Measurements from ENCODE around the gene PTAFR. TPM values are rescaled to one million over a fixed set of nuclear protein-coding genes. Genes with fewer than 3 reads are reported as not detected.

PTAFR gene
- total and polyA plus RNA-seq, 2 donors (not counting 1 experiment from before 2014, with no cell fraction given), result 5.9 to 6.2 TPM

DNA sequence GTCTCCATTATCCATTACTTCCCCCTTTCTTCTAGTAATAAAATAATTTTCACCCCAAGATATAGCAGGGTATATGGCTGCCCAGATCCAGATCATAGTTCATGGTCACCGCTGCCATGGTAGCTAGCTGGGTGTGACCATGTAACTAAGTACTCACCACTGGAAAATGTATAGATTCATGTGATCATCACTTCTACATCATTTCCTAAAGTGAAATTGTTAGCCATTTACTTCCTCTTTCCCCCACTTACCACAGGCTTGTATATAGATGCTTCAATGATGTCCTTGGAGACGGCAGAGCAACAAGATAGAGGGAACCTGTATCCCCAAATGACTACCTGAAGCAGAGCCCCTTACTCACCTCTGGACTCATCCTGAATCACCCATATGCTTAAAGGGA, 65.3 kb downstream of the PTAFR start:
- peak overlapping the region; percentile 14 for H3K4me3 Mint-ChIP-seq
- no peaks in the 10 kb centered on the region for H3K27me3 Mint-ChIP-seq
- no CpG with 5 or more reads among the region's 2 CpGs for WGBS (ENCODE audit: insufficient coverage)
- no peaks in the 10 kb centered on the region for H3K9me3 ChIP-seq (ENCODE audit: control extremely low read depth in 1 of 3, control insufficient read depth in 2 of 3, insufficient read depth in 1 of 3, low read length in 2 of 3)
- peak overlapping the region; percentile 42 to 53 for H3K27ac ChIP-seq (ENCODE audit: low read length in 2 of 2)
- H2AFZ ChIP-seq (ENCODE audit: insufficient read depth, low read depth, low read length, poor library complexity, severe bottlenecking), result peak overlapping the region; percentile 11
- no peaks in the 10 kb centered on the region for H3K9me3 Mint-ChIP-seq (ENCODE audit: insufficient read depth)
- peaks cover 19% of the 10 kb centered on the region for H3K4me1 Mint-ChIP-seq
- no peaks in the 10 kb centered on the region for H4K20me1 ChIP-seq (ENCODE audit: control insufficient read depth, insufficient read depth, low read length, poor library complexity, severe bottlenecking)
- no peaks in the 10 kb centered on the region for H3K27me3 ChIP-seq (replicated peaks in 1 of 4; ENCODE audit: control extremely low read depth in 1 of 4, control insufficient read depth in 3 of 4, insufficient read depth in 4 of 4, low read length in 3 of 4)
- peak overlapping the region; percentile 42 for H3K4me2 ChIP-seq (replicated peaks; ENCODE audit: low read depth, low read length, poor library complexity, severe bottlenecking)
- no peak overlapping the region for H3K9ac ChIP-seq (ENCODE audit: low read length)
- CTCF ChIA-PET, result interaction anchor here (1.1 to 2.6 kb wide), 5 partner anchors 19 to 98 kb away, joined by 3 to 15 read pairs (median 7); no protein-coding TSS in a partner anchor
- H3K27ac Mint-ChIP-seq, result peak overlapping the region; percentile 66
- peaks cover 15 to 18% of the 10 kb centered on the region in 2 donors for H3K4me1 ChIP-seq (ENCODE audit: control insufficient read depth in 2 of 2, insufficient read depth in 2 of 2, low read length in 2 of 2)
- peak; percentile 86 for ATAC-seq (ENCODE audit: low read depth)
- TF ChIP-seq, protein P1, sequence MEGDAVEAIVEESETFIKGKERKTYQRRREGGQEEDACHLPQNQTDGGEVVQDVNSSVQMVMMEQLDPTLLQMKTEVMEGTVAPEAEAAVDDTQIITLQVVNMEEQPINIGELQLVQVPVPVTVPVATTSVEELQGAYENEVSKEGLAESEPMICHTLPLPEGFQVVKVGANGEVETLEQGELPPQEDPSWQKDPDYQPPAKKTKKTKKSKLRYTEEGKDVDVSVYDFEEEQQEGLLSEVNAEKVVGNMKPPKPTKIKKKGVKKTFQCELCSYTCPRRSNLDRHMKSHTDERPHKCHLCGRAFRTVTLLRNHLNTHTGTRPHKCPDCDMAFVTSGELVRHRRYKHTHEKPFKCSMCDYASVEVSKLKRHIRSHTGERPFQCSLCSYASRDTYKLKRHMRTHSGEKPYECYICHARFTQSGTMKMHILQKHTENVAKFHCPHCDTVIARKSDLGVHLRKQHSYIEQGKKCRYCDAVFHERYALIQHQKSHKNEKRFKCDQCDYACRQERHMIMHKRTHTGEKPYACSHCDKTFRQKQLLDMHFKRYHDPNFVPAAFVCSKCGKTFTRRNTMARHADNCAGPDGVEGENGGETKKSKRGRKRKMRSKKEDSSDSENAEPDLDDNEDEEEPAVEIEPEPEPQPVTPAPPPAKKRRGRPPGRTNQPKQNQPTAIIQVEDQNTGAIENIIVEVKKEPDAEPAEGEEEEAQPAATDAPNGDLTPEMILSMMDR (IDR thresholded peaks at IDR 0.05), result no peak
- no peak for TF ChIP-seq EZH2 (IDR thresholded peaks at IDR 0.05; ENCODE audit: borderline replicate concordance, insufficient read depth, low read depth, low read length, poor library complexity, severe bottlenecking)
- H3K36me3 ChIP-seq (replicated peaks in 1 of 2; ENCODE audit: control extremely low read depth in 1 of 2, control insufficient read depth in 1 of 2, extremely low read depth in 1 of 2, insufficient read depth in 2 of 2, low read length in 1 of 2), result no peaks in the 10 kb centered on the region
- intact Hi-C loops (cut with micrococcal nuclease), result loop anchor here (1.0 to 2.0 kb wide), 2 partner anchors 33 to 66 kb away; partner anchors contain the start of gene PTAFR
- POLR2A ChIA-PET, result interaction anchor here (0.9 kb wide), 1 partner anchor 23 kb away, joined by 4 read pairs; the partner anchor contains the start of gene EYA3
- DNase-seq, result peak; percentile 70
- H3K4me3 ChIP-seq (ENCODE audit: control extremely low read depth in 1 of 5, extremely low read depth in 1 of 5, insufficient read depth in 1 of 5, low read depth in 2 of 5, low read length in 4 of 5), result no peak overlapping the region
- no peaks in the 10 kb centered on the region for H3K79me2 ChIP-seq (ENCODE audit: control insufficient read depth, insufficient read depth, low read length)

DNA sequence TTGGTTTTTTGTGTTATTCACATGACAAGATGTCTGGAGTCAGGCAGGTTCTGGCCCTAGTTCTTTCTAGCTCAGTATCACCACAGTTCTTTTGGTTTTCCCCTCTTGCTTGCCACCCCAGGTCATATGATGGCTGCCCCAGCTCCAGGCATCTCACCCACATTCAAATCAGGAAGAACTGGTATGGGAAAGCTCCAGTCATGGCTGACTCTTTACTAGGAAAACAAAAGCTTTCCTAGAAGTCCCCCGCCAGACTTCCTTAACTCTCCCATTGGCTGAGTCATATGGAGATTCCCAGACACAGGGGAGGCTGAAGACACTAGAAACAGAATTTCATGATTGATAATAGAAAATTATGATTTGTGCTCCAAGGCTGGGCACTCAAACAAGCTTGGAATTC, 65.9 kb downstream of the PTAFR start:
- TF ChIP-seq EZH2 (IDR thresholded peaks at IDR 0.05; ENCODE audit: borderline replicate concordance, insufficient read depth, low read depth, low read length, poor library complexity, severe bottlenecking), result no peak
- TF ChIP-seq, protein P1 (IDR thresholded peaks at IDR 0.05), result no peak
- peaks cover 19% of the 10 kb centered on the region for H3K4me1 Mint-ChIP-seq
- Histone ChIP-seq H3K4me3 (ENCODE audit: control extremely low read depth in 1 of 5, extremely low read depth in 1 of 5, insufficient read depth in 1 of 5, low read depth in 2 of 5, low read length in 4 of 5) (no peak overlapping the region), H3K27me3 (replicated peaks in 1 of 4; ENCODE audit: control extremely low read depth in 1 of 4, control insufficient read depth in 3 of 4, insufficient read depth in 4 of 4, low read length in 3 of 4) (no peaks in the 10 kb centered on the region), H3K27ac (ENCODE audit: low read length in 2 of 2) (peak overlapping the region; percentile 42 to 53), H3K36me3 (replicated peaks in 1 of 2; ENCODE audit: control extremely low read depth in 1 of 2, control insufficient read depth in 1 of 2, extremely low read depth in 1 of 2, insufficient read depth in 2 of 2, low read length in 1 of 2) (no peaks in the 10 kb centered on the region), H2AFZ (ENCODE audit: insufficient read depth, low read depth, low read length, poor library complexity, severe bottlenecking) (no peak overlapping the region), H3K9ac (ENCODE audit: low read length) (no peak overlapping the region), H4K20me1 (ENCODE audit: control insufficient read depth, insufficient read depth, low read length, poor library complexity, severe bottlenecking) (no peaks in the 10 kb centered on the region), H3K4me2 (replicated peaks; ENCODE audit: low read depth, low read length, poor library complexity, severe bottlenecking) (peak overlapping the region; percentile 42), H3K79me2 (ENCODE audit: control insufficient read depth, insufficient read depth, low read length) (no peaks in the 10 kb centered on the region), H3K4me1 (ENCODE audit: control insufficient read depth in 2 of 2, insufficient read depth in 2 of 2, low read length in 2 of 2) (peaks cover 15 to 18% of the 10 kb centered on the region in 2 donors), H3K9me3 (ENCODE audit: control extremely low read depth in 1 of 3, control insufficient read depth in 2 of 3, insufficient read depth in 1 of 3, low read length in 2 of 3) (no peaks in the 10 kb centered on the region)
- ATAC-seq (ENCODE audit: low read depth), result no peak
- intact Hi-C loops (cut with micrococcal nuclease), result loop anchor here (2.0 kb wide), 1 partner anchor 66 kb away; the partner anchor contains the start of gene PTAFR
- H3K27me3 Mint-ChIP-seq, result no peaks in the 10 kb centered on the region
- ChIA-PET CTCF (interaction anchor here (1.1 to 2.3 kb wide), 5 partner anchors 16 to 99 kb away, joined by 3 to 15 read pairs (median 7); no protein-coding TSS in a partner anchor), POLR2A (no interaction called here)
- peak overlapping the region; percentile 5 for H3K27ac Mint-ChIP-seq
- no peak for DNase-seq
- no peaks in the 10 kb centered on the region for H3K9me3 Mint-ChIP-seq (ENCODE audit: insufficient read depth)
- H3K4me3 Mint-ChIP-seq, result no peak overlapping the region
- WGBS (ENCODE audit: insufficient coverage), result no CpG with 5 or more reads among the region's 1 CpG

Measured in B cell (primary cell).